Mesenchymal stem cell (in vitro differentiated cells and primary cell): ENCODE results near the gene COL9A1.
"Not testable (repeated sequence)": the region's sequence is repeated elsewhere in the genome, so short reads cannot be mapped to it uniquely, and the experiment has no call there.

Experiments
- DNase-seq: peaks from one replicate; pipeline ENCODE4 v3.0.0-alpha.2; 2013
- H2AFZ ChIP-seq: one replicate; pipeline ENCODE4 v1.6.1; 2013; ENCODE audit warnings: low read depth, mild to moderate bottlenecking, control low read depth, inconsistent platforms, low read length, moderate library complexity
- H2AK5ac ChIP-seq: 2 replicates; pipeline ENCODE4 v1.6.1; 2013; ENCODE audit warnings: low read length, moderate library complexity, mild to moderate bottlenecking, inconsistent platforms; ENCODE audit not compliant: severe bottlenecking
- H2BK120ac ChIP-seq: one replicate; pipeline ENCODE4 v1.6.1; 2013; ENCODE audit warnings: low read depth, mild to moderate bottlenecking, inconsistent platforms, low read length, moderate library complexity
- H2BK12ac ChIP-seq, 2 experiments: one replicate each; pipeline ENCODE4 v1.6.1; 2013; ENCODE audit warnings: inconsistent platforms in 2 of 2, low read length in 2 of 2, mild to moderate bottlenecking in 2 of 2, moderate library complexity in 2 of 2, control low read depth in 1 of 2
- H2BK15ac ChIP-seq: one replicate; pipeline ENCODE4 v1.6.1; 2013; ENCODE audit warnings: mild to moderate bottlenecking, low read depth, inconsistent platforms; ENCODE audit not compliant: poor library complexity, severe bottlenecking
- H2BK5ac ChIP-seq: 2 replicates; pipeline ENCODE4 v1.6.1; 2013; ENCODE audit warnings: low read depth, mild to moderate bottlenecking, low read length, control low read depth, inconsistent platforms; ENCODE audit not compliant: poor library complexity, severe bottlenecking
- H3K14ac ChIP-seq, 2 experiments: one replicate each; pipeline ENCODE4 v1.6.1; 2013; ENCODE audit warnings: inconsistent platforms in 2 of 2, low read length in 2 of 2, control low read depth in 1 of 2, mild to moderate bottlenecking in 1 of 2, moderate library complexity in 1 of 2
- H3K18ac ChIP-seq, 2 experiments: one replicate each; pipeline ENCODE4 v1.6.1; 2013; ENCODE audit warnings: inconsistent platforms in 2 of 2, low read length in 2 of 2, control low read depth in 1 of 2, low read depth in 1 of 2, mild to moderate bottlenecking in 1 of 2
- H3K23ac ChIP-seq, 2 experiments: one replicate each; pipeline ENCODE4 v1.6.1; 2013; ENCODE audit warnings: inconsistent platforms in 2 of 2, low read length in 2 of 2, mild to moderate bottlenecking in 2 of 2, moderate library complexity in 2 of 2, control low read depth in 1 of 2
- H3K27ac ChIP-seq: 2 replicates; pipeline ENCODE4 v1.5.1; 2013; ENCODE audit warnings: mild to moderate bottlenecking, moderate library complexity, low read length, control low read depth, inconsistent platforms; ENCODE audit not compliant: poor library complexity, severe bottlenecking
- H3K27me3 ChIP-seq, 2 experiments: 2 replicates each; pipeline versions ENCODE4 v1.6.1 to v1.7.0; 2013; ENCODE audit warnings: low read length in 2 of 2, mild to moderate bottlenecking in 2 of 2, moderate library complexity in 2 of 2, control low read depth in 1 of 2, inconsistent platforms in 1 of 2; ENCODE audit not compliant: control insufficient read depth in 1 of 2, insufficient read depth in 1 of 2
- H3K36me3 ChIP-seq, 2 experiments: 2 replicates each; pipeline versions ENCODE4 v1.6.1 to v1.7.0; 2013; ENCODE audit warnings: low read length in 2 of 2, control low read depth in 1 of 2, inconsistent platforms in 1 of 2, low read depth in 1 of 2, mild to moderate bottlenecking in 1 of 2; ENCODE audit not compliant: insufficient read depth in 2 of 2, control insufficient read depth in 1 of 2
- H3K4ac ChIP-seq, 2 experiments: one replicate each; pipeline ENCODE4 v1.6.1; 2013; ENCODE audit warnings: inconsistent platforms in 2 of 2, low read length in 2 of 2, mild to moderate bottlenecking in 2 of 2, moderate library complexity in 2 of 2, control low read depth in 1 of 2, low read depth in 1 of 2
- H3K4me1 ChIP-seq: 2 replicates; pipeline ENCODE4 v1.6.1; 2013; ENCODE audit warnings: low read depth, low read length, control low read depth; ENCODE audit not compliant: control insufficient read depth, insufficient read depth
- H3K4me2 ChIP-seq: 2 replicates; pipeline ENCODE4 v1.6.1; 2013; ENCODE audit warnings: low read length, mild to moderate bottlenecking, inconsistent platforms; ENCODE audit not compliant: poor library complexity, severe bottlenecking
- H3K4me3 ChIP-seq, 2 experiments: 2 replicates each; pipeline versions ENCODE4 v1.5.1 to v1.7.0; 2013; ENCODE audit warnings: low read length in 2 of 2, mild to moderate bottlenecking in 2 of 2, control low read depth in 1 of 2, low read depth in 1 of 2; ENCODE audit not compliant: insufficient read depth in 1 of 2
- H3K79me1 ChIP-seq: replicated peaks from 2 replicates; pipeline ENCODE4 v1.6.1; 2013; ENCODE audit warnings: mild to moderate bottlenecking, control low read depth, low read length, inconsistent platforms; ENCODE audit not compliant: poor library complexity, severe bottlenecking
- H3K9ac ChIP-seq: 2 replicates; pipeline ENCODE4 v1.7.0; 2013; ENCODE audit warnings: mild to moderate bottlenecking, low read length, moderate library complexity
- H3K9me3 ChIP-seq: 2 replicates; pipeline ENCODE4 v1.7.0; 2013; ENCODE audit warnings: mild to moderate bottlenecking, low read length; ENCODE audit not compliant: control insufficient read depth
- H4K8ac ChIP-seq: one replicate; pipeline ENCODE4 v1.6.1; 2013; ENCODE audit warnings: inconsistent platforms, mild to moderate bottlenecking, low read length, moderate library complexity
- H4K91ac ChIP-seq: one replicate; pipeline ENCODE4 v1.6.1; 2013; ENCODE audit warnings: mild to moderate bottlenecking, low read length, inconsistent platforms
- WGBS: methylation state at CpG from one replicate; pipeline ENCODE4 v1.1.7; 2013; ENCODE audit warnings: mixed read lengths; 5-methylcytosine and 5-hydroxymethylcytosine counted together

COL9A1 gene

GRCh38 chr6:70308142-70308541, 5.3 kb upstream of the COL9A1 start:
- H2BK12ac ChIP-seq, H2AFZ ChIP-seq, H3K18ac ChIP-seq, H4K8ac ChIP-seq, H2AK5ac ChIP-seq, H2BK120ac ChIP-seq, H3K14ac ChIP-seq, H3K9me3 ChIP-seq, H3K4me2 ChIP-seq, H3K23ac ChIP-seq, H2BK15ac ChIP-seq, H3K4ac ChIP-seq, H3K4me1 ChIP-seq, H3K36me3 ChIP-seq, H2BK5ac ChIP-seq, H3K27ac ChIP-seq, H4K91ac ChIP-seq, H3K9ac ChIP-seq, DNase-seq, H3K79me1 ChIP-seq, H3K4me3 ChIP-seq: not testable (repeated sequence)
- H3K27me3 ChIP-seq: peaks cover 48 to 70% of the 10 kb centered on the region in 2 experiments

- peaks cover 58 to 69% of the 10 kb centered on the region in 2 experiments for H3K27me3 ChIP-seq
- no peak overlapping the region for H3K27ac ChIP-seq
- no peak overlapping the region for H3K4me3 ChIP-seq
- no peak overlapping the region for H2AFZ ChIP-seq
- H2BK5ac ChIP-seq: no peak overlapping the region
- H3K9ac ChIP-seq: no peak overlapping the region
- no peaks in the 10 kb centered on the region for H3K9me3 ChIP-seq
- H3K36me3 ChIP-seq: no peaks in the 10 kb centered on the region
- no peak overlapping the region for H4K8ac ChIP-seq
- H4K91ac ChIP-seq: no peak overlapping the region
- DNase-seq: no peak
- H2BK120ac ChIP-seq: no peak overlapping the region
- no peak overlapping the region for H2BK12ac ChIP-seq
- H3K4ac ChIP-seq: no peak overlapping the region
- H2AK5ac ChIP-seq: no peak overlapping the region
- no peak overlapping the region for H3K23ac ChIP-seq
- H3K18ac ChIP-seq: no peak overlapping the region
- WGBS: 70% methylated on average over 2 of the region's 3 CpGs
- no peaks in the 10 kb centered on the region for H3K4me1 ChIP-seq
- no peak overlapping the region for H3K4me2 ChIP-seq
- H2BK15ac ChIP-seq: no peak overlapping the region
- no peaks in the 10 kb centered on the region for H3K79me1 ChIP-seq
- no peak overlapping the region for H3K14ac ChIP-seq
Observed at GRCh38 chr6:70307008-70307407, 4.1 kb upstream of the COL9A1 start.

- Histone ChIP-seq H3K4me3 (no peak overlapping the region), H3K4me2 (no peak overlapping the region), H4K91ac (no peak overlapping the region), H3K79me1 (no peaks in the 10 kb centered on the region), H2AFZ (no peak overlapping the region), H2BK5ac (no peak overlapping the region), H3K4ac (no peak overlapping the region), H2AK5ac (no peak overlapping the region), H3K4me1 (no peaks in the 10 kb centered on the region), H3K27me3 (peaks cover 55% of the 10 kb centered on the region in 2 experiments), H4K8ac (no peak overlapping the region), H3K18ac (no peak overlapping the region), H3K27ac (no peak overlapping the region), H3K23ac (no peak overlapping the region), H3K36me3 (no peaks in the 10 kb centered on the region), H3K9me3 (no peaks in the 10 kb centered on the region), H2BK15ac (no peak overlapping the region), H2BK12ac (no peak overlapping the region), H3K14ac (no peak overlapping the region), H3K9ac (no peak overlapping the region), H2BK120ac (no peak overlapping the region)
- 89% methylated on average over 1 of the region's 1 CpG for WGBS
- DNase-seq: no peak
Observed at GRCh38 chr6:70304616-70305015, 1.7 kb upstream of the COL9A1 start.

GRCh38 chr6:70299456-70299855, 3.4 kb downstream of the COL9A1 start:
- no peak overlapping the region for H4K8ac ChIP-seq
- H3K9me3 ChIP-seq: no peaks in the 10 kb centered on the region
- H3K79me1 ChIP-seq: no peaks in the 10 kb centered on the region
- no peak overlapping the region for H2BK12ac ChIP-seq
- no peak overlapping the region for H3K9ac ChIP-seq
- H3K18ac ChIP-seq: no peak overlapping the region
- H3K4me1 ChIP-seq: no peaks in the 10 kb centered on the region
- no peak overlapping the region for H2BK15ac ChIP-seq
- H3K4me3 ChIP-seq: no peak overlapping the region
- no peak overlapping the region for H2BK5ac ChIP-seq
- H3K23ac ChIP-seq: no peak overlapping the region
- H2BK120ac ChIP-seq: no peak overlapping the region
- H3K27ac ChIP-seq: no peak overlapping the region
- no peak overlapping the region for H3K4me2 ChIP-seq
- no peak overlapping the region for H2AFZ ChIP-seq
- H4K91ac ChIP-seq: no peak overlapping the region
- no peak overlapping the region for H3K14ac ChIP-seq
- H3K36me3 ChIP-seq: no peaks in the 10 kb centered on the region
- no peak overlapping the region for H3K4ac ChIP-seq
- H2AK5ac ChIP-seq: no peak overlapping the region
- 42% methylated on average over 1 of the region's 2 CpGs for WGBS
- H3K27me3 ChIP-seq: peaks cover 28 to 29% of the 10 kb centered on the region in 2 experiments
- DNase-seq: peak; percentile 27
